NCI-H69 (cell line): ENCODE results near the gene SOX5.
"Not testable (repeated sequence)": the region's sequence is repeated elsewhere in the genome, so short reads cannot be mapped to it uniquely, and the experiment has no call there.

Experiments
- DNase-seq: peaks from one replicate; lab custom pipeline; 2025; lab: John Stamatoyannopoulos, UW

SOX5 gene

GRCh38 chr12:23546756-23547155 is 402.7 kb downstream of the SOX5 start:
- DNase-seq, result no peak

GRCh38 chr12:23543767-23544166 is 405.7 kb downstream of the SOX5 start:
- no peak for DNase-seq

GRCh38 chr12:23542187-23542586 is 407.3 kb downstream of the SOX5 start:
- no peak for DNase-seq

GRCh38 chr12:23540572-23540971 is 408.9 kb downstream of the SOX5 start:
- DNase-seq, result no peak

- DNase-seq, result no peak
Observed at GRCh38 chr12:23536293-23536692, 413.2 kb downstream of the SOX5 start.

GRCh38 chr12:23535441-23535840 is 414.0 kb downstream of the SOX5 start:
- DNase-seq, result no peak

GRCh38 chr12:23534196-23534595 is 415.3 kb downstream of the SOX5 start:
- no peak for DNase-seq

GRCh38 chr12:23533699-23534098 is 415.8 kb downstream of the SOX5 start:
- DNase-seq, result no peak

GRCh38 chr12:23533265-23533664 is 416.2 kb downstream of the SOX5 start:
- no peak for DNase-seq

- DNase-seq, result no peak
Observed at GRCh38 chr12:23528316-23528715, 421.2 kb downstream of the SOX5 start.

GRCh38 chr12:23525450-23526072 is 423.9 kb downstream of the SOX5 start:
- DNase-seq, result peak; percentile 28

GRCh38 chr12:23523339-23523738 is 426.1 kb downstream of the SOX5 start:
- peak; percentile 3 for DNase-seq

- not testable (repeated sequence) for DNase-seq
Observed at GRCh38 chr12:23519444-23519843, 430.0 kb downstream of the SOX5 start.

- not testable (repeated sequence) for DNase-seq
Observed at GRCh38 chr12:23515785-23516184, 433.7 kb downstream of the SOX5 start.

- no peak for DNase-seq
Observed at GRCh38 chr12:23510484-23510883, 439.0 kb downstream of the SOX5 start.

- not testable (repeated sequence) for DNase-seq
Observed at GRCh38 chr12:23509832-23510231, 439.6 kb downstream of the SOX5 start.

GRCh38 chr12:23507785-23508184 is 441.7 kb downstream of the SOX5 start:
- not testable (repeated sequence) for DNase-seq

GRCh38 chr12:23505736-23506135 is 443.7 kb downstream of the SOX5 start:
- DNase-seq, result not testable (repeated sequence)

GRCh38 chr12:23504641-23505399 is 444.6 kb downstream of the SOX5 start:
- no peak for DNase-seq

GRCh38 chr12:23504043-23504442 is 445.4 kb downstream of the SOX5 start:
- peak; percentile 4 for DNase-seq

- DNase-seq, result no peak
Observed at GRCh38 chr12:23503544-23503943, 445.9 kb downstream of the SOX5 start.

GRCh38 chr12:23502259-23502658 is 447.2 kb downstream of the SOX5 start:
- no peak for DNase-seq

GRCh38 chr12:23495472-23495871 is 454.0 kb downstream of the SOX5 start:
- no peak for DNase-seq

GRCh38 chr12:23493672-23494071 is 455.8 kb downstream of the SOX5 start:
- DNase-seq, result peak; percentile 32
